DND-41 (cell line): ENCODE data around the gene SRRM5.

ENCODE experiments used
- CTCF ChIP-seq: IDR thresholded peaks from 2 replicates; pipeline ENCODE4 v1.5.1; 2012; ENCODE audit warnings: borderline replicate concordance, low read length, moderate library complexity, mild to moderate bottlenecking; ENCODE audit not compliant: poor library complexity, severe bottlenecking; ENCODE audit errors: extremely low read depth
- EZH2 ChIP-seq: IDR thresholded peaks from 3 replicates; pipeline ENCODE4 v1.6.1; 2012; ENCODE audit warnings: borderline replicate concordance, low read depth, mild to moderate bottlenecking, moderate library complexity, low read length, inconsistent platforms; ENCODE audit not compliant: severe bottlenecking

- TF ChIP-seq CTCF (no peak), EZH2 (no peak)
These were observed 31.4 kb downstream of the SRRM5 start for GRCh38 chr19:43643326-43643725.
